Muscle of leg (tissue), 11 donors: Measurements from ENCODE around the gene CDH13. TPM values are rescaled to one million over a fixed set of nuclear protein-coding genes. Genes with fewer than 3 reads are reported as not detected.

ENCODE experiments used
- DNase-seq: peaks from one replicate; pipeline ENCODE4 v3.0.0; 2013
- H3K27ac ChIP-seq: one replicate; pipeline ENCODE4 v1.5.1; 2013; ENCODE audit warnings: mild to moderate bottlenecking, low read length, control low read depth
- H3K27me3 ChIP-seq: one replicate; pipeline ENCODE4 v1.6.1; 2013; ENCODE audit warnings: low read length; ENCODE audit not compliant: control insufficient read depth, insufficient read depth
- H3K36me3 ChIP-seq: one replicate; pipeline ENCODE4 v1.6.1; 2013; ENCODE audit warnings: low read length; ENCODE audit not compliant: control insufficient read depth, insufficient read depth
- H3K4me1 ChIP-seq: one replicate; pipeline ENCODE4 v1.6.1; 2013; ENCODE audit warnings: low read length; ENCODE audit not compliant: control insufficient read depth, insufficient read depth
- H3K4me3 ChIP-seq: one replicate; pipeline ENCODE4 v1.5.1; 2013; ENCODE audit warnings: low read length, control low read depth
- H3K9me3 ChIP-seq: replicated peaks from 2 replicates; pipeline ENCODE4 v1.6.1; 2013; ENCODE audit warnings: low read depth, low read length; ENCODE audit not compliant: control insufficient read depth
- WGBS: methylation state at CpG from one replicate; pipeline ENCODE4 v1.1.5; 2013; ENCODE audit warnings: missing lambda C conversion rate; ENCODE audit not compliant: insufficient coverage; 5-methylcytosine and 5-hydroxymethylcytosine counted together
- polyA plus RNA-seq, 8 donors: library from polyadenylated mRNA; unstranded; fragments of 120-200 nt; gene quantifications; one replicate each; pipeline versions ENCODE4 v1.2.1 to v1.2.3, GENCODE V29; 2013; ENCODE audit warnings: inconsistent platforms in 1 of 8, low replicate concordance in 1 of 8; ENCODE audit not compliant: insufficient read length in 8 of 8, insufficient read depth in 1 of 8
- total RNA-seq: library from RNA; stranded (reverse); fragments of 120-200 nt; gene quantifications from one replicate; pipeline ENCODE4 v1.2.4, GENCODE V29; 2013

The CDH13 gene
- total and polyA plus RNA-seq, 9 donors: 30.5 to 55.7 (median 47.9) TPM

DNA sequence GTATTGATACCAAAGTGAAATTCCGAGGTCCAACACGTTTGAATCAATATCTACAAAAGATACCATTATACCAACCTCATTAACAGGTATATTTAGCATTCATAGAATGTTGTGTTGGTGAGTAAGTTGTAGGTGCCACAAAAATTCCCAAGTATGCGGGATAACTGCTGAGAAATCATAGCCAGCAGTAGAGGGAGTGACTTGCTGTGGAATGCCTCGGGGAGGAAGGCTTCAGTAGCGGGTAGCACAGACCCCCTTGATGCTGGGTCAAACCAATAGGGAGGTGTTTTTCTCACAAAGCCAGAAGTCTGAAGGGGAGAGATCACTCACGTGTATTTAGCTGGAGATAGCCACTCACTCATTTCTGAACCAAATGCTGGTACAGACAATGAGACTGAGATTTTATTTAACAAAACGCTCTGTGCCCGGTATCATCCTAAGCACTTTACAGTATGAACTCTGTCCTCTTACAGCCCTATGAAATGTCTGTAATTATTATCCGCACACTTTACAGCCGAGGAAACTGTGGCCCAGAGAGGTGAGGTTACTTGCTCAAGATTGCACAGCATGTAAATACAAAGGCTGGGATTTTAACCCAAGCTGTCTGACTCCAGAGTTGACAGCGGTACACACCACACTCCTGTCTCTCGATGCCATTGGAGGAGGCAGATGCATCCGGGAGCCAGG, 1204.1 kb downstream of the CDH13 start:
- Histone ChIP-seq H3K4me1 (peaks cover 8% of the 10 kb centered on the region), H3K9me3 (no peaks in the 10 kb centered on the region), H3K27me3 (no peaks in the 10 kb centered on the region), H3K36me3 (no peaks in the 10 kb centered on the region), H3K4me3 (no peak overlapping the region), H3K27ac (no peak overlapping the region)
- WGBS: 71% methylated on average over 5 of the region's 13 CpGs
- no peak for DNase-seq

DNA sequence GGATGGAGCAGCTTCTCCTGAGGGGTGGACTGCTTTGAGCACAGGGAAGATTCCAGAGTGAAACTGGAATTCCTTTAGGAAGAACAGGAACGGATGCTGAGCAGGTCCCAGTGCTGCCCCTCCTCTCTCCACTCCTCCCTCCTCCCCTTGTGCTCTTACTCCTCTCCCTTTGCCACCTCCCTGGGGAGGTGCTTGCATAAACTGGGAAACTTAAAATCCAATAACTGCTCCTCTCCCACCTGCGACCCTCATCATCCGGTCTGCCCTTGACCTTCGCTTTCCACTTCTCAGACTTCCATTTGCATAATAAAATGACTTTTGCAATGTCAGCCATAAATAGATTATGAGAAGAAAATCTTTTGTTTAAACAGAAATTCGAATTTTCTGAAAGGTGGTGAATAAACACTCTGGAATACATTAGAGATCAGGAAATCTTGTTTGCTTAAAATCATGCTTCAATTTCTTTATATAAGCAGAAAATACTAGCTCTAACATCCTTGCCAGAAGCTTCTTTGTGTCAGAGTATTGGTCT, 1204.8 kb downstream of the CDH13 start:
- H3K27ac ChIP-seq: no peak overlapping the region
- H3K9me3 ChIP-seq: no peaks in the 10 kb centered on the region
- no peak overlapping the region for H3K4me3 ChIP-seq
- no peaks in the 10 kb centered on the region for H3K27me3 ChIP-seq
- 30% methylated on average over 2 of the region's 5 CpGs for WGBS
- DNase-seq: no peak
- peaks cover 1% of the 10 kb centered on the region for H3K4me1 ChIP-seq
- no peaks in the 10 kb centered on the region for H3K36me3 ChIP-seq

DNA sequence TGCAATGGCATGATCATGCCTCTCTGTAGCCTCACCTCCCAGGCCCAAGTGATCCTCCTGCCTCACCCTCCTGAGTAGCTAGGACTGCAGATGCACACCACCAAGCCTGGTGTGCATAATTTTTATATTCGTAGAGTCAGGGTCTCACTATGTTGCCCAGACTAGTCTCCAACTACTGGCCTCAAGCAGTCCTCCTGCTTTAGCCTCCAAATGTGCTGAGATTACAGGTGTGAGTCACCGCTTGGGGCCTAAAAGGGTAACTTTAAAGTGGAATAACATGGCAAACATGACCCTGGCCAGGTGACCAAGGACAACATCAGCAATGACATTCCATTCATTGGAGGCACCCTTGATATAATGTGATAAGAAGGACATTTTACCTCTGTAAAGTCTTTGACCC, 1207.2 kb downstream of the CDH13 start:
- no CpG with 5 or more reads among the region's 2 CpGs for WGBS
- DNase-seq: no peak
- Histone ChIP-seq H3K27me3 (no peaks in the 10 kb centered on the region), H3K4me1 (no peaks in the 10 kb centered on the region), H3K27ac (no peak overlapping the region), H3K4me3 (no peak overlapping the region), H3K9me3 (no peaks in the 10 kb centered on the region), H3K36me3 (no peaks in the 10 kb centered on the region)

DNA sequence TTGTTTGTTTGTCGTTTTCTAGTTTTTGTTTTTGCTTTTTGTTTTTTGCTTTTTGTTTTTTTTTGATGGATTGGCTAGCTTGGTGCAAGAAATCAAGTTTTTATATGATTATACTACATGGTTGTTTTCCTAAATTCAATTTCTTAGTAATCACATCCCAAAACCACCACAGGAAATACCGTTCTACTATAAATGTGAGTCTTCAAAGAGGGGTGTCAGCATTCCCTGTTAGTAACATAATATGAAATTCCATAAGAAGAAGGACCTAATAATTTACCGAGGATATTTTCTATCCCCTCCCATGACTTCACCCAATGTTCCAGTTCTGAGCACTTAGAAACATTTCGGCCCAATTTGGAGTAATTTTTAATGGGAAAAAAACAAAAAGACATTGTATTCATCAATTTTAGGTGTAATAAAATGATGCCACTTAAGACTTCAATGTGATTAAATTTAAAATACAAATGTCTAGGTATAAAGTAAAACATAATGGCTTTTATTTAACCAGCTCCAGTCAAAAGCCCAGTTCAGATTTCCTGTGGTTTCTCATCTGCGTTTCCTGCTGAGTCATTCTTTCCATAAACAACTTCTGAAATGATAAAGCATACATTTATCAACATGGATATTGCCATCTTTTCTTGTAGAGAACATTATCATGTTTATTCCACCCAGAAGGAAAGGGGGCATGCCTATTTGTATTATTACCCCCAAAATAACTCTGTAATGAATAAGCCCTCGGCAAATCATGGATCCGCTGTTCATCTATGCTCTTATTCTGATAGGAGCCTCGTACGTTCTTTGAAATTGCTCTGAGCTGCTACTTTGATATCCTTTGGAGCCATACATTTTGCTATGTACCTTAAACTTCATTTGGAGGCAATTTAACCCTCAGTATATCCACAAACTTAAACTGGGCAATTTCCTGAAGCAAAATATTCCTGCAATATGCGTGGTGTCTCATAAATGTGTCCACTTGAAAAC, 1209.1 kb downstream of the CDH13 start:
- DNase-seq: peak; percentile 38
- 77% methylated on average over 5 of the region's 10 CpGs for WGBS
- no peak overlapping the region for H3K4me3 ChIP-seq
- no peaks in the 10 kb centered on the region for H3K4me1 ChIP-seq
- H3K36me3 ChIP-seq: no peaks in the 10 kb centered on the region
- H3K27ac ChIP-seq: no peak overlapping the region
- H3K9me3 ChIP-seq: no peaks in the 10 kb centered on the region
- H3K27me3 ChIP-seq: no peaks in the 10 kb centered on the region

DNA sequence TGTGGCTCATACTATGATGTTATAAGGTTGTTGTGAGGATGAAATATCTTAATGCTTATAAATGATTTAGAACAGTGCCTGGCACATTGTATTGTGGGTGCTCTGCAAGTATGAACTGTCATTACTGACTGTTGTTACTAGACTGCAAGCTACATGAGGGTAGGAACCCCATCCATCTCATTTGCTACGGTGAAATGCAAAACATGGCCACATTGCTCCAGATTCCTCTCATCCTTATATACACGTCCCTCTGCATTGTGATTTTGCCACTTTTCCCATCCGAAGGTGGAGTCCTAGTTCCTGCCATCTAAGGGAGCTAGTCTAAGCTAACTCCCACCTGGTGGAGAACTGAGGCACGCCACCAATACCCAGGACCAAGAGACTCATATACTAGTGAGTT, 1210.8 kb downstream of the CDH13 start:
- Histone ChIP-seq H3K27me3 (no peaks in the 10 kb centered on the region), H3K9me3 (no peaks in the 10 kb centered on the region), H3K27ac (no peak overlapping the region), H3K4me3 (no peak overlapping the region), H3K36me3 (no peaks in the 10 kb centered on the region), H3K4me1 (no peaks in the 10 kb centered on the region)
- no peak for DNase-seq
- WGBS: 93% methylated on average over 3 of the region's 4 CpGs

DNA sequence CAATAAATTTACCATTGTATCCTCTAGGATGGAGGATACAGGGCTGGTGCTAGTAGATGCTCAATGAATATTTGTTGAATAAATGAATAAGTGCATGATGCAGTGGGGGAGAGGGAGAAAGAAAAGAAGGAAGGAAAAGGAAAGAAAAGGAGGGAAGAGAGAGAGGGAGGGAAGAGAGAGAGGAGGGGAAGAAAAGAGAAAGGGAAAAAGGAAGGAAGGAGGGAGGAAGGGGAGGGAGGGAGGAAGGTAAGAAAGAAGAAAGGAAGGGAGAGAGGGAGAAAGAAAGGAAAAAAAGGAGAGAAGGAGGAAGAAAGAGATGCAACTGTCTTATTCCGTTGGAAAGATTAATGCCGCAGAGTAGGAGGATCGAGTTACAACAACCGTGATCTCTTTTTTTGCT, 1211.4 kb downstream of the CDH13 start:
- Histone ChIP-seq H3K36me3 (no peaks in the 10 kb centered on the region), H3K4me1 (peaks cover 4% of the 10 kb centered on the region), H3K27me3 (no peaks in the 10 kb centered on the region), H3K4me3 (no peak overlapping the region), H3K9me3 (no peaks in the 10 kb centered on the region), H3K27ac (no peak overlapping the region)
- 32% methylated on average over 4 of the region's 4 CpGs for WGBS
- no peak for DNase-seq

DNA sequence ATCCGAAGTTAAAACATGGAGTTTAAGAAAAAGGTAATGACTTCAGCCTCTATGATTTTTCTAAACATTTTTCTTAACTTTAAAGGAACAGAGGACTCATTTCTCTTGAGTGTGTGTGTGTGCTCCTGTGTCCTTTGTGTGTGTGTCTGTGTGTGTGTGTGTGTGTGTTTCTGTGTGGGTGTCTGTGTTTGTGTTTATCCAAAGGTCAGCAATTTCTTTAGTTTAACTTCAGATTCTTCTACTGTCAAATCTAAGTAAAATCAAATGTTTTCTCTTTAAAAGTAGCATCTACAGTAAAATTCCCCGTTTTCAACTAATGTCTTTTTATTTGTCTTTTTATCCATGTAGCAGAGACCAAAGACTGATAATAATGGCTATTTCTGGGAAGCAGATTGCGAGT, 1212.8 kb downstream of the CDH13 start:
- H3K9me3 ChIP-seq: no peaks in the 10 kb centered on the region
- H3K4me3 ChIP-seq: no peak overlapping the region
- no CpG with 5 or more reads among the region's 3 CpGs for WGBS
- H3K4me1 ChIP-seq: peaks cover 5% of the 10 kb centered on the region
- no peaks in the 10 kb centered on the region for H3K27me3 ChIP-seq
- no peak overlapping the region for H3K27ac ChIP-seq
- no peak for DNase-seq
- H3K36me3 ChIP-seq: no peaks in the 10 kb centered on the region

DNA sequence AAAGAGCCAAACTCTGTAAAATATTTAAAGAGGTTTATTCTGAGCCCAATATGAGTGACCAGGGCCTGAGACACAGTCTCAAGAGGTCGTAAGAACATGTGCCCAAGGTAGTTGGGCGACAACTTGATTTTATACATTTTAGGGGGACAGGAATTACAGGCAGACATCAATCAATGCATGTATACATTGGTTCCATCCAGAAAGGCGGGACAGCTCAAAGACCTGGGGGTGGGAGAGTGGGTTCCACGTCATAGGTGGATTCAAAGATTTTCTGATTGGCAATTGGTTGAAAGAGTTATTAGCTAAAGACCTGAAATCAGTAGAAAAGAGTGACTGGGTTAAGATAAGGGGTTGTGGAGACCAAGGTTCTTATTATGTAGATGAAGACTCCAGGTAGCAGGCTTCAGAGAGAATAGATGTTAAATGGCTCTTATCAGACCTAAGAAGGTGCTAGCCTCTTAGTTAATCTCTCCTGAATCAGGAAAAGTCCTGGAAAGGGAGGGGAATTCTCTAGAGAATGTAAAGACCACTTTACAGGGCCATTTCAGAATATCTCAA, 1213.4 kb downstream of the CDH13 start:
- H3K27me3 ChIP-seq: no peaks in the 10 kb centered on the region
- H3K4me1 ChIP-seq: peaks cover 5% of the 10 kb centered on the region
- no peak for DNase-seq
- H3K4me3 ChIP-seq: no peak overlapping the region
- no peaks in the 10 kb centered on the region for H3K9me3 ChIP-seq
- H3K36me3 ChIP-seq: no peaks in the 10 kb centered on the region
- H3K27ac ChIP-seq: no peak overlapping the region
- 63% methylated on average over 4 of the region's 4 CpGs for WGBS

DNA sequence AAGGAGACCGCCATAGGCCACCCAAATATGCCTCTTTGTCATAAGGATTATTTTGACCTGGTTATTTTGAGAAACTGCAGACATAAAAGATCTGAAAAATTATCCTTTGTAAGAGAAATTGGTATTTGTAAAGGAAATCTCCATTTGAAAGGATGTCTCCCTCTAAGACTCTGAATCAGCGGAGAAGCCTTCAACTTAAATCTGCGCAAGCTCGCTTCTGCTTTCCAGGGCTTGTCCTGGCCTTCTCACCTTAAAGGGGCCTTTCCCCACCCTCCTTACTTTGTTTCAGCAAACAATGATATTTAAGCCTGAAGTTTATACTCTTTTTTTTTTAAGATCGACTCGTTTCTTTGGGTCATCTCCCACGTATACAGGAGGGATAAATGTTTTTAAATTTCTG, 1215.5 kb downstream of the CDH13 start:
- DNase-seq: no peak
- Histone ChIP-seq H3K27me3 (no peaks in the 10 kb centered on the region), H3K4me3 (no peak overlapping the region), H3K9me3 (no peaks in the 10 kb centered on the region), H3K27ac (no peak overlapping the region), H3K36me3 (no peaks in the 10 kb centered on the region), H3K4me1 (peaks cover 5% of the 10 kb centered on the region)
- WGBS: no CpG with 5 or more reads among the region's 7 CpGs
